HepG2 (cell line): ENCODE results near the gene NCAPD2. TPM values are rescaled to one million over a fixed set of nuclear protein-coding genes. Genes with fewer than 3 reads are reported as not detected.

Experiments
- GZF1 ChIP-seq: sonication (generic); formaldehyde crosslinking; IDR thresholded peaks from 2 replicates; pipeline ENCODE4 v1.5.1; 2020; ENCODE audit warnings: mild to moderate bottlenecking, missing genetic modification reagents
- HNRNPL ChIP-seq: fragments of 200-400 bp; formaldehyde crosslinking; IDR thresholded peaks from 2 replicates; pipeline ENCODE4 v1.6.1; 2017; ENCODE audit warnings: mild to moderate bottlenecking, low read depth, low read length
- HOXA3 ChIP-seq: sonication (generic); formaldehyde crosslinking; IDR thresholded peaks from 2 replicates; pipeline ENCODE4 v1.5.0; 2020; ENCODE audit warnings: missing genetic modification reagents
- JUN ChIP-seq: sonication (generic); formaldehyde crosslinking; IDR thresholded peaks from 2 replicates; pipeline ENCODE4 v1.4.0; 2020; ENCODE audit warnings: mild to moderate bottlenecking, missing genetic modification reagents
- MAFG ChIP-seq: sonication (generic); formaldehyde crosslinking; IDR thresholded peaks from 2 replicates; pipeline ENCODE4 v1.5.1; 2020; ENCODE audit warnings: mild to moderate bottlenecking, missing genetic modification reagents
- MTF1 ChIP-seq: sonication (generic); formaldehyde crosslinking; IDR thresholded peaks from 2 replicates; pipeline ENCODE4 v1.5.0; 2020; ENCODE audit warnings: missing genetic modification reagents
- SMAD3 ChIP-seq: sonication (generic); formaldehyde crosslinking; IDR thresholded peaks from 2 replicates; pipeline ENCODE4 v1.4.0; 2020; ENCODE audit warnings: missing genetic modification reagents
- TCF7 ChIP-seq: sonication (generic); IDR thresholded peaks from 2 replicates; pipeline ENCODE4 v1.6.1; 2016; ENCODE audit warnings: antibody characterized with exemption, low read depth
- ZFP36L2 ChIP-seq: sonication (generic); formaldehyde crosslinking; IDR thresholded peaks from 2 replicates; pipeline ENCODE4 v1.4.0; 2020; ENCODE audit warnings: missing genetic modification reagents
- ZNF24 ChIP-seq: fragments of 450-650 bp; IDR thresholded peaks from 2 replicates; pipeline ENCODE4 v1.6.1; 2017; ENCODE audit warnings: antibody characterized with exemption, mild to moderate bottlenecking
- ZNF326 ChIP-seq: sonication (generic); formaldehyde crosslinking; IDR thresholded peaks from 2 replicates; pipeline ENCODE4 v1.4.0; 2020; ENCODE audit warnings: missing genetic modification reagents, borderline replicate concordance
- ZNF432 ChIP-seq: sonication (generic); formaldehyde crosslinking; IDR thresholded peaks from 2 replicates; pipeline ENCODE4 v1.5.0; 2020; ENCODE audit warnings: missing genetic modification reagents, mild to moderate bottlenecking, borderline replicate concordance
- ZNF557 ChIP-seq: sonication (generic); formaldehyde crosslinking; IDR thresholded peaks from 2 replicates; pipeline ENCODE4 v1.4.0; 2020; ENCODE audit warnings: missing genetic modification reagents
- ZNF619 ChIP-seq: sonication (generic); formaldehyde crosslinking; IDR thresholded peaks from 2 replicates; pipeline ENCODE4 v1.4.0; 2020; ENCODE audit warnings: mild to moderate bottlenecking, missing genetic modification reagents
- ZNF773 ChIP-seq: sonication (generic); formaldehyde crosslinking; IDR thresholded peaks from 2 replicates; pipeline ENCODE4 v1.4.0; 2020; ENCODE audit warnings: missing genetic modification reagents, borderline replicate concordance
- ZNF788 ChIP-seq: sonication (generic); formaldehyde crosslinking; IDR thresholded peaks from 2 replicates; pipeline ENCODE4 v1.5.0; 2020; ENCODE audit warnings: mild to moderate bottlenecking, missing genetic modification reagents, borderline replicate concordance
- ZNF83 ChIP-seq: sonication (generic); formaldehyde crosslinking; IDR thresholded peaks from 2 replicates; pipeline ENCODE4 v1.4.0; 2020; ENCODE audit warnings: missing genetic modification reagents, mild to moderate bottlenecking, borderline replicate concordance
- polyA plus RNA-seq, 8 experiments: library from polyadenylated mRNA; depleted of rRNA in 3 of 8; stranded (reverse) in 7 of 8; unstranded in 1 of 8; fragments of >200 nt; fragmentation: Illumina TruSeq in 4 of 8; extraction: Trizol in 4 of 8; gene quantifications; 2 replicates each; pipeline versions ENCODE4 v1.2.1 to v1.2.3, GENCODE V29; 2011 to 2016; ENCODE audit warnings: low read depth in 4 of 8, missing spikeins in 1 of 8, mixed read lengths in 1 of 8; ENCODE audit not compliant: insufficient read depth in 1 of 8
- total RNA-seq, 5 experiments: library from RNA; depleted of rRNA; stranded (reverse); fragments of >200 nt; fragmentation: Illumina TruSeq; extraction: Trizol; gene quantifications; 2 replicates each; pipeline ENCODE4 v1.2.3, GENCODE V29; 2016; ENCODE audit warnings: low read depth in 1 of 5
- TF ChIP-seq, protein P1 (sequence below): sonication (generic); formaldehyde crosslinking; IDR thresholded peaks from 2 replicates; pipeline ENCODE4 v1.5.1; 2020; ENCODE audit warnings: mild to moderate bottlenecking, missing genetic modification reagents
- TF ChIP-seq, protein P2 (sequence below): sonication (generic); formaldehyde crosslinking; IDR thresholded peaks from 2 replicates; pipeline ENCODE4 v1.8.1; 2023; ENCODE audit warnings: mild to moderate bottlenecking, missing genetic modification reagents, borderline replicate concordance
- TF ChIP-seq, protein P3 (sequence below): sonication (generic); formaldehyde crosslinking; IDR thresholded peaks from 2 replicates; pipeline ENCODE4 v1.8.1; 2023; ENCODE audit warnings: missing genetic modification reagents, inconsistent platforms, borderline replicate concordance
- TF ChIP-seq, protein P4 (sequence below): IDR thresholded peaks from 2 replicates; pipeline ENCODE4 v1.6.1; 2016; ENCODE audit warnings: missing compliant biosample characterization, missing genetic modification reagents, borderline replicate concordance

NCAPD2 gene
- total and polyA plus RNA-seq, 2 of the 13 experiments (the other 11 are each of a cell fraction or from before 2014, with no cell fraction given): 51.1 to 65.6 TPM

DNA sequence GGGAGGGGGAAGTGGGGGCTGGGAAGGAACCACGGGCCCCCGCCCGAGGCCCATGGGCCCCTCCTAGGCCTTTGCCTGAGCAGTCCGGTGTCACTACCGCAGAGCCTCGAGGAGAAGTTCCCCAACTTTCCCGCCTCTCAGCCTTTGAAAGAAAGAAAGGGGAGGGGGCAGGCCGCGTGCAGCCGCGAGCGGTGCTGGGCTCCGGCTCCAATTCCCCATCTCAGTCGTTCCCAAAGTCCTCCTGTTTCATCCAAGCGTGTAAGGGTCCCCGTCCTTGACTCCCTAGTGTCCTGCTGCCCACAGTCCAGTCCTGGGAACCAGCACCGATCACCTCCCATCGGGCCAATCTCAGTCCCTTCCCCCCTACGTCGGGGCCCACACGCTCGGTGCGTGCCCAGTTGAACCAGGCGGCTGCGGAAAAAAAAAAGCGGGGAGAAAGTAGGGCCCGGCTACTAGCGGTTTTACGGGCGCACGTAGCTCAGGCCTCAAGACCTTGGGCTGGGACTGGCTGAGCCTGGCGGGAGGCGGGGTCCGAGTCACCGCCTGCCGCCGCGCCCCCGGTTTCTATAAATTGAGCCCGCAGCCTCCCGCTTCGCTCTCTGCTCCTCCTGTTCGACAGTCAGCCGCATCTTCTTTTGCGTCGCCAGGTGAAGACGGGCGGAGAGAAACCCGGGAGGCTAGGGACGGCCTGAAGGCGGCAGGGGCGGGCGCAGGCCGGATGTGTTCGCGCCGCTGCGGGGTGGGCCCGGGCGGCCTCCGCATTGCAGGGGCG is 40.2 kb downstream of the NCAPD2 start, which contains the start of gene GAPDH (continued):
- TF ChIP-seq, protein P1, sequence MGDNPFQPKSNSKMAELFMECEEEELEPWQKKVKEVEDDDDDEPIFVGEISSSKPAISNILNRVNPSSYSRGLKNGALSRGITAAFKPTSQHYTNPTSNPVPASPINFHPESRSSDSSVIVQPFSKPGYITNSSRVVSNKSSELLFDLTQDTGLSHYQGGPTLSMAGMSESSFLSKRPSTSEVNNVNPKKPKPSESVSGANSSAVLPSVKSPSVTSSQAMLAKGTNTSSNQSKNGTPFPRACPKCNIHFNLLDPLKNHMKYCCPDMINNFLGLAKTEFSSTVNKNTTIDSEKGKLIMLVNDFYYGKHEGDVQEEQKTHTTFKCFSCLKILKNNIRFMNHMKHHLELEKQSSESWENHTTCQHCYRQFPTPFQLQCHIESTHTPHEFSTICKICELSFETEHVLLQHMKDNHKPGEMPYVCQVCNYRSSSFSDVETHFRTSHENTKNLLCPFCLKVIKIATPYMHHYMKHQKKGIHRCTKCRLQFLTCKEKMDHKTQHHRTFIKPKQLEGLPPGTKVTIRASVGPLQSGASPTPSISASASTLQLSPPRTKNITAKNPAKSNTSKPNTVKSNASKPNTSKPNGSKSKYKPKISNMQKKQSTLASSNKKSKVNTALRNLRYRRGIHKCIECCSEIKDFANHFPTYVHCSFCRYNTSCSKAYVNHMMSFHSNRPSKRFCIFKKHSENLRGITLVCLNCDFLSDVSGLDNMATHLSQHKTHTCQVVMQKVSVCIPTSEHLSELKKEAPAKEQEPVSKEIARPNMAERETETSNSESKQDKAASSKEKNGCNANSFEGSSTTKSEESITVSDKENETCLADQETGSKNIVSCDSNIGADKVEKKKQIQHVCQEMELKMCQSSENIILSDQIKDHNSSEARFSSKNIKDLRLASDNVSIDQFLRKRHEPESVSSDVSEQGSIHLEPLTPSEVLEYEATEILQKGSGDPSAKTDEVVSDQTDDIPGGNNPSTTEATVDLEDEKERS (CRISPR knock-in tag): no peak
- no peak for TF ChIP-seq ZNF432 (CRISPR knock-in tag)
- TF ChIP-seq MTF1 (CRISPR knock-in tag): peak; percentile 77; the same call in 1 of the 2 replicates
- TF ChIP-seq ZNF557 (CRISPR knock-in tag): peak; percentile 88; the same call in 1 of the 2 replicates
- no peak for TF ChIP-seq MAFG (CRISPR knock-in tag)
- TF ChIP-seq HNRNPL: no peak
- TF ChIP-seq, protein P2, sequence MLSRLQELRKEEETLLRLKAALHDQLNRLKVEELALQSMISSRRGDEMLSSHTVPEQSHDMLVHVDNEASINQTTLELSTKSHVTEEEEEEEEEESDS: no peak
- TF ChIP-seq ZFP36L2 (CRISPR knock-in tag): peak; percentile 94
- no peak for TF ChIP-seq ZNF619 (CRISPR knock-in tag)
- peak; percentile 52 for TF ChIP-seq HOXA3
- peak; percentile 83; the same call in 1 of the 2 replicates for TF ChIP-seq ZNF83 (CRISPR knock-in tag)
- 0 out of 2 replicates have a peak, but pooled peaks have one; percentile 5 for TF ChIP-seq TCF7
- TF ChIP-seq GZF1 (CRISPR knock-in tag): peak; percentile 99
- TF ChIP-seq, protein P3, sequence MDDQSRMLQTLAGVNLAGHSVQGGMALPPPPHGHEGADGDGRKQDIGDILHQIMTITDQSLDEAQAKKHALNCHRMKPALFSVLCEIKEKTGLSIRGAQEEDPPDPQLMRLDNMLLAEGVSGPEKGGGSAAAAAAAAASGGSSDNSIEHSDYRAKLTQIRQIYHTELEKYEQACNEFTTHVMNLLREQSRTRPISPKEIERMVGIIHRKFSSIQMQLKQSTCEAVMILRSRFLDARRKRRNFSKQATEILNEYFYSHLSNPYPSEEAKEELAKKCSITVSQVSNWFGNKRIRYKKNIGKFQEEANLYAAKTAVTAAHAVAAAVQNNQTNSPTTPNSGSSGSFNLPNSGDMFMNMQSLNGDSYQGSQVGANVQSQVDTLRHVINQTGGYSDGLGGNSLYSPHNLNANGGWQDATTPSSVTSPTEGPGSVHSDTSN: 0 out of 2 replicates have a peak, but pooled peaks have one; percentile 63
- TF ChIP-seq, protein P4, sequence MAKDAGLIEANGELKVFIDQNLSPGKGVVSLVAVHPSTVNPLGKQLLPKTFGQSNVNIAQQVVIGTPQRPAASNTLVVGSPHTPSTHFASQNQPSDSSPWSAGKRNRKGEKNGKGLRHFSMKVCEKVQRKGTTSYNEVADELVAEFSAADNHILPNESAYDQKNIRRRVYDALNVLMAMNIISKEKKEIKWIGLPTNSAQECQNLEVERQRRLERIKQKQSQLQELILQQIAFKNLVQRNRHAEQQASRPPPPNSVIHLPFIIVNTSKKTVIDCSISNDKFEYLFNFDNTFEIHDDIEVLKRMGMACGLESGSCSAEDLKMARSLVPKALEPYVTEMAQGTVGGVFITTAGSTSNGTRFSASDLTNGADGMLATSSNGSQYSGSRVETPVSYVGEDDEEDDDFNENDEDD: peak; percentile 84; the same call in 1 of the 2 replicates
- TF ChIP-seq ZNF773: peak; percentile 70; the same call in 1 of the 2 replicates
- TF ChIP-seq JUN (CRISPR knock-in tag): 0 out of 2 replicates have a peak, but pooled peaks have one; percentile 32
- peak; percentile 76 for TF ChIP-seq ZNF788 (CRISPR knock-in tag)
- TF ChIP-seq ZNF326: no peak
- TF ChIP-seq ZNF24: no peak
- peak; percentile 20; the same call in 1 of the 2 replicates for TF ChIP-seq SMAD3
